ENCODE data around the gene DQX1.
"Not testable (repeated sequence)": the region's sequence is repeated elsewhere in the genome, so short reads cannot be mapped to it uniquely, and the experiment has no call there.

Gene DQX1

GRCh38 chr2:74491648-74492544, 34.1 kb downstream of the DQX1 start:
- no peak for DNase-seq

- no peak for DNase-seq
Observed at GRCh38 chr2:74489906-74490305, 36.1 kb downstream of the DQX1 start.

- DNase-seq: no peak
Observed at GRCh38 chr2:74488643-74489481, 37.2 kb downstream of the DQX1 start.

GRCh38 chr2:74486141-74486540, 39.9 kb downstream of the DQX1 start:
- DNase-seq: no peak

- DNase-seq: not testable (repeated sequence)
Observed at GRCh38 chr2:74483675-74484164, 42.3 kb downstream of the DQX1 start.

- peak; percentile 90 for DNase-seq
Observed at GRCh38 chr2:74482801-74483674, 43.0 kb downstream of the DQX1 start, which contains the start of the genes CCDC142 and TTC31. CCDC142 (minus strand) TSS chr2:74482998; CDS start chr2:74482837, 161 bp downstream. TTC31 (plus strand) TSS chr2:74483081; CDS start chr2:74483096, 15 bp downstream.

- DNase-seq: peak; percentile 71
Observed at GRCh38 chr2:74481961-74482800, 43.9 kb downstream of the DQX1 start.

GRCh38 chr2:74481431-74481830, 44.6 kb downstream of the DQX1 start:
- DNase-seq: no peak

- no peak for DNase-seq
Observed at GRCh38 chr2:74474899-74475298, 51.1 kb downstream of the DQX1 start.

GRCh38 chr2:74474481-74474880, 51.5 kb downstream of the DQX1 start:
- DNase-seq: no peak

GRCh38 chr2:74472945-74473258, 53.1 kb downstream of the DQX1 start:
- DNase-seq: no peak

GRCh38 chr2:74472086-74472944, 53.7 kb downstream of the DQX1 start, which contains the start of gene MRPL53:
MRPL53 (minus strand) TSS chr2:74472680; CDS start chr2:74472660, 20 bp downstream.
- DNase-seq: peak; percentile 98

- DNase-seq: no peak
Observed at GRCh38 chr2:74471332-74472065, 54.5 kb downstream of the DQX1 start.

GRCh38 chr2:74470742-74471141, 55.3 kb downstream of the DQX1 start:
- not testable (repeated sequence) for DNase-seq
